Stimulated activated CD4-positive, alpha-beta T cell treated with anti-CD3 and anti-CD28 coated beads, Interleukin-4, amount 100 ng/mL, for 4 hours (primary cell): ENCODE results near the gene SLC6A20.

Experiments
- DNase-seq, 2 experiments: peaks; one replicate each; pipeline ENCODE4 v3.0.0-alpha.2; 2020

Gene SLC6A20

DNA sequence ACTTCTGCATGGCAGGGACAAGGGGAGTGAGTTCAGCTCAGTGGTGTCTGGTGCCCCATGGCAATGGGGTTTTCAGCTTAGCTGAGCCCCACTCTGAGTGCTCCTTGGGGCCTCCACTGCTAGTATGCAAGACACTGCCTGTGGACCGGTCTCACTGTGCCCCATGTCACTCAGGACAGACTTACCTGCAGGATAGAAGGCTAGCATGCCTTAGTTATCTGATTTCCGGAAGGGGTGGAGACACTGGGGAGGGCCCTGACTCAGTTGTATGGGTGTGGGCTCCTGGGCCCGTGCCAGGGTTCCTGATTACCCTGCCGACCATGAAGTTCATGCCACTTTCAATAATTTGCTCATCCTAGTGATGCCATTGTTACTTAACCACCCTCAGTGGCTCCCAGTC, 4.3 kb upstream of the SLC6A20 start:
- DNase-seq: no peak

DNA sequence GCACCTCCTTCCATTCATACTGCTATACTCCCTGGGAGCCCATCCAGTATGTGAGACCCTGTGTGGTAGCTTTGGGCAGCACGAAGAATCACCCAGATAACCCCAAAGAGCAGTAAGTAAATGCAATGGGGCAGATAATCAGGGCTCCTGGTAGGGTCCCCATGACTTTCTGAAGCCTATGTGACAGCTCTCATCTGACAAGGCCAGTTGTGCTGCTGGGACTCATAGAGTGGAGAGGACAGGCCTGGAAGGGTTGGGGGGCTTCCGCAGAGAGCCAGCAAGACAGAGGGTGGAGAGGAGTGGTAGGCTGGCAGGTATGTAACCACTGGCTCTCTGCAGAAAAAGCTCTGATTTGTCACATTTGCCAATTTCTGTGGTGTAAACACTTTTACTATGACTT, 3.2 kb upstream of the SLC6A20 start:
- no peak for DNase-seq

DNA sequence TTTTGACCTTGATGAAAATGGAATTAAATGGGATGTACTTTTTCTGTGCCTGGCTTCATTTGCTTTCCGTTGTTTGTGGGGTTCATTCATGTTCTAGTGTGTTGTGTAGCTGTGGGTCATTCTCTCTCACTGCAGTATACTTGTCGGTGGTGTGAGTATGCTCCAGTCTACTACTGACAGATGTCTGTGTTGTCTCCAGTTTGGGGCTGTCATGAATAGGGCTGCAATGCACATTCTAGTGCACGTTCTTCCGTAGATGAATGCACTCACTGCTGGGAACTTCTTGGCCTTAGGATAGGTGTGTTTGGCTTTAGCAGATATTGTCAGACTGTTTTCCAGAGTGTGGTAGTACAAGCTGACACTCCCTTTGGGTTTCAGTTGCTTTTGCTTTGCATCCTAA, 1.7 kb upstream of the SLC6A20 start:
- no peak for DNase-seq

DNA sequence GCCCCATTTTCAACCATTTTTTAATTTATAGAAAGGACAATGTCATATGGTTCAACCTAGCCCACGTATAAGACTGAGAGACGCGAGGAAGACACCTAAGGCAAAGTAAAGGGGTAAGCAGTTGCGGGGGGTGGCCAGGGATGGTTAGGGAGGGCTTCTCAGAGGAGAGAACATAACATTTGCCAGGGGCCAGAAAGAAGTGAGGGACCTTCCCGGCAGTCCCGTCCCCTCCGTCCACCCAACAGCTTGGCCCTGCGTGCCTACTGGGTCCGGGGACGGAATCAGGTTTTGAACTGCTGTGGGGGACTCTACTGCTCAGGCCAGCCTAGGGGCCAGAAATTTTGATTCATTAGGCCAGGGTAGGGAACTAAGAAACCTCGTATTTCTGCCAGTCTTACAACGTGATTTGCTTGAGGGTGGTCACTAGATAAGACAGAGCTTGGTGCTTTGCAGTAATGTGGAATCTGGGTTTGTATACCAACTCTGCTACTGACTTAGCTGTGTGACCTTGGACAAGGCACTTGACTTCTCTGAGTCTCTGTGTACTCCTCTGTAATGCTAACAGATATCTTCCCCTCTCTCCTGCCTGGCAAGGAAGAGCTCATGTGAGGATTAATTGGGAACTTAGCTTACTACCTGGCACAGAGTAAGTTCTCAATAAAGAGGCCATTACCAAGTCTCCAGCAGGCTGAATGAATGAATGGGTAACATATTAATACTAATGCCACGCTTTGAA, 734 bp upstream of the SLC6A20 start:
- no peak for DNase-seq

DNA sequence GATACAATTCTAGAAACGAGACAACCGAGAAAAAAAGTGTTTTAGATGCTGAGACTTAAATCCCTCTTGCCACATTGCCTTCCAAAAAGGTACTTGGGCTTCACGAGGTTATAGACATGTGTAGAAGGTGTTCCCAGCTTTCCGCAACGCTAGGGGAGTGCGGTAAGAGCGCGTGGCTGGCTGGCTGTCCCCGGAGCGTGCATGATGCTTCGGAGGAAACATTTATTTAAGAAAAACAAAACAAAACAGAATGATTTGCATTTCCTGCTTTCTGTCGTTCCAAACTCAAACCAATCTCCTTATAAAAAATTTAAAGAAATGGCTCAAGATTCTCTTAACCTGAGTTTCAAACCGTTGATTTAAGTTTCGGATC, 841 bp downstream of the SLC6A20 start:
- no peak for DNase-seq

DNA sequence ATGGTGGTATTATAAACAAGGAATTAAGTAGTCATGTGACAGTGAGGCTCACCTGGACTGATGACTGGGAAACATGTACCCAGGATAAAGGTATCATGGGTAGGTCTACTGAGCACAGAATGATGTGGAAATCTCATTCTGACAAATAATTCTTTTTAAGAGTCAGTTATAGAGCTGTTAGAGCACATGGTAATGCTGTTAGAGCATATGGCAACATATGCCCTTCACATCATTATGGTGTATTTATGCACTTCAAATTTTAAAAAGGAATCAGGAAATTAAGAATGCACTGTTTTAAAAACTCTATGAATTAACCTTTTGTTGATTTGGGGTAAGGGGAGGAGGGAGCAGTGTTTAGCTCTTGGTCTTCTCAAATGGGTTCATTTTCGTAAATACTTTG, 1.7 kb downstream of the SLC6A20 start:
- DNase-seq: no peak

DNA sequence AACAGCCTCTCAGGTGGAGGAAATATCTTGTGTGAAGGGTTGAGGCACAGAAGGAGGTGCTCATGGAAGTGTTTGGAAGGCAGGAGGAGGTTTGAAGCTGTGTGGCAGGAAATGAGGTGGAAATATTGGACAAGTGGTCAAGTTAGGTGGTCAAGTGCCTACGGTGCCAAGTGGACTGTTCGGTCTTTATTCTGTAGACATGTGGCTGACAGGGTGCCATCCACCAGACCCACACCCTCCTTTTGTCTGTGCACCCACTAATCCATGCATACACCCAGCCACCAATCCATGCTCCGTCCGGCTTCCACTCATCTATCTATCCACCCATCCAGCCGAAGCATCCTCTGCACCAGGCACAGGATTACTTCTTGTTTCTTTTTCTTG, 2.2 kb downstream of the SLC6A20 start:
- DNase-seq: no peak

DNA sequence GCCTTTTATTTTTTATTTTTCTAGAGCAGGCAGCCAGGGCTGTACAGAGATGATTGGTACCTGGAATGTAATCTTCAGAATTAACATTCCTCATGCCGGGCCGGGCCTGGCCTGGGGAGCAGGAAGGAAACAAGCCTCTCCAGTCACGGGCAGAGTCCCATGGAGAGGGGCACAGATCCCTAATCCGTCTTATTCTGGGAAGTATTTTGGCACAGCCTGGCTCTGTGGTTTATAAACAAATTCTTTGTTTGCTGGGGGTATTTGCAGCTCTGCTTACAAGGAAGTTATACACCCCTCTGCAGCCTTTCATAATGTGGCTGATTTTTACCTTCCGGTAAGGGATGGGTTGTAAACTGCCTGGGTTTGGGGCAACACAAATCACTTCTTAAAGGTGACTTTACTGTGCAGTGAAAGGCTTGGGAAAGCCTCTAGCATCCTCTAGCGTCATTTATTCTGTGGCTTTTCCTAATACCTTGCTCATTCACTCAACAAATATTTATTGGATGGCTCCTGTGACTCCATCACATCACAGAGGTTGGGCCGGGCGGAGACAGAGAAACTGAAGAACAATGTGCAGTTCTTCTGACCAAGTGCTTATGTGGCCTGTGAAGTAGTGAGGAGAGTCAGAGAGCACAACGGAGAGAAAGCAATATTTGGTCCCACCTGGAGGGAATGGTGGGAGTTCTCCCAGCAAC, 2.7 kb downstream of the SLC6A20 start:
- no peak for DNase-seq

DNA sequence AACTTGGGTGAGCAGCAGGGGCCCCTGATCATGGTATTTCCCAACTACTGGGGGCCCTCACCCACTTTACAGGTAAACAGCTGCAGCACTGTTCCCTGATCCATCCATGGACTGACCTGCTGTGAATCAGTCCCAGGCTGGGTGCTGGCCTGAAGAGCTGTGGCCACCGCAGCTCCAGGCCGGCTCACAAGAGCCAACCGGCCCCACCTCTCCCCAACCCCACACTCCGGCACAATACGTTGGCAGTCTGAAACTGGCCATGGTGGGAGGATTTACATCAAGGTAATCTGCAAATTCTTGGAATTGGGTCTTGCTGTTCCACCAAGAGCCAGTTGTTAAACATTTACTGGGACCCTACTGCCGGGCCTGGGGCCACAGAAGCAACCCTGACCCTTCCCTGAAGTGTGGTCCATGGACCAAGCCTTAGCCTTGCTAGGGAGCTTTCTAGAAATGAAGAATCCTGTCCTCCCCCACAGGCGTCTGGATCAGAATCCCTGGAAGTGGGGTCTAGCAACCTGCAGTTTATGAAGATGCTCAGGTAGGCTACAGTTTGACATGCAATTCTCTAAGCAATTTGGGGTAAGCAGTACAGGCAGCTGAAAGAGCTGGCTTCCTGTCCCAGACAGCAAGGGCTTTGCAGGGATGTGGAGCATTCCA, 3.7 kb downstream of the SLC6A20 start:
- no peak for DNase-seq

DNA sequence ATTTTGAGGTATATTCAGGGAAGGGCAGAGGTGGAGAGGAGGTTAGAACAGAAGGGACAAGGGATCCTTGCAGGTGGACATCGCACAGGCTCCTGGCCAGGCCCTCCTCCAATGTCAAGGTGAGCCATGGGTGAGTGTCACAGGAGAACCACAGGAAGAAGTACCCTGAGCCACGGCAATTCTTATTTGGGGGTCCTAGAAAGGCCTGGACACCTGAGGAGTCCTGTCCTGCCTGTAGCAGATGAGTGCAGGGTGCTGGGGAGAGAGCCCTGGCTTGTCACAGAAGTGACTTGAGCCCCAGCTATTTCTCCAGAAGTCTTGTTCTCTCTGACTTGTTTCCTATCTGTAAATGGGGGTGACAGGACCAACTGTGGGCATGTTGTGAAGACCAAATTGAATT, 4.3 kb downstream of the SLC6A20 start:
- DNase-seq: no peak

DNA sequence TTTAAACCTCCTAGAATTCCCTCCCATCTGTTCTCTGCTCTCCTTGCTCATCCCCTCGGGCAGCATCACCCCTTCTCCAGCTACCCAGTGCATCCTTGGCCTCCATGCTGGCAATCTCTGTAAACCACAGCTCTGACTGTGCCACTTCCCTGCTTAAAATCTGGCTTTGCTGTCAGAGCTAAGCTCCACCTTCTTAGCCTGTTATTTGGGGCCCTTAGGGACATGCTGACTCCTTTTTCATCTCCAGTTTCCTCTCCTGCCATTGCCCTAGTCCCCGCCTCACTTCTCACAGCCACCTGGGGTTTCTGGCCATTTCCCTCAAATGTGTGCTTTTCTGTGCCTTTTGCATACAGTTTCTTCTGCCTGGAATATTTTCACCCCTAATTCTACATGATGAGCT, 5.7 kb downstream of the SLC6A20 start:
- no peak for DNase-seq

DNA sequence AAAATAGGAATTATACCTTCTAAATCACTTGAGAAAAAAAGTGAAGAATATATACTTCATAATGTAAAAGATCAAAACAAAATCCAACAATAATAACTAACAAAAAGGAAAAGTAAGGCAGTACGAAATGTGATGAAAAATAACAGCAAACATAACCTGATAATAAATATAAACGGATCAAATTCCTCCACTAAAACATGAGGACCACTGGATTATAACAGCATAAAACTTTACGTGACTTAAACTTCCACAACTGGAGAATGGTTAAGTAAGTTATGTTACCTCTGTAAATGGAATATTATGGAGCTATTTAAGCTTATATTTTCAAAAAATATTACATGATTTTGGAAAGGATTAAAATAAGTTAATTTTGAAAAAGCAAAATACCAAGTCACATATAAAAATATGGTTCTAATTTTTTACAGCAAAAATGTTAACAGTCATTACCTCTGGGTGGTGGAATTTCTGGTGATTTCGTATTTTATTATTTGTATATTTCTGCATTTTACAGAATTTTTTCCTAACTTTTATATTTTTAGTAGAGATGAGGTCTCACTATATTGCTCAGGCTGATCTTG, 7.0 kb downstream of the SLC6A20 start:
- no peak for DNase-seq

DNA sequence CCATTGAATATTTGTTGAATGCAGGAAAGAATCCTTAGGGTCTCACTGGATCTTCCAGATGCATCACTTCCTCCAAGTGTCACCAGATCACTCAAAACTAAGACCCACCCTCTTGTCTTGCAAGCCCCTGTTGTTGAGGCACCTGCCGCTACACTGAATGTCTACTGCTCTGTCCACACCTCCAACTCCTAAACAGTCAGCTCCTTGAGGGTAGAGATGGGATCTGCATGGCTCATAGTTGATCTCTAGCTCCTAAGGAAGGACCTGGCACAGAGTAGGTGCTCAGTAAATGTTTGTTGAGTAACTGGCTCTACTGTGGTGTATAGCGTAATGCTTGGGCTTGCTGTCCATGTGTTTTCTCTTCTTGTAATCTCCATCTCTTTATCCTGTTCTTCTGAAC, 8.8 kb downstream of the SLC6A20 start:
- DNase-seq: no peak

DNA sequence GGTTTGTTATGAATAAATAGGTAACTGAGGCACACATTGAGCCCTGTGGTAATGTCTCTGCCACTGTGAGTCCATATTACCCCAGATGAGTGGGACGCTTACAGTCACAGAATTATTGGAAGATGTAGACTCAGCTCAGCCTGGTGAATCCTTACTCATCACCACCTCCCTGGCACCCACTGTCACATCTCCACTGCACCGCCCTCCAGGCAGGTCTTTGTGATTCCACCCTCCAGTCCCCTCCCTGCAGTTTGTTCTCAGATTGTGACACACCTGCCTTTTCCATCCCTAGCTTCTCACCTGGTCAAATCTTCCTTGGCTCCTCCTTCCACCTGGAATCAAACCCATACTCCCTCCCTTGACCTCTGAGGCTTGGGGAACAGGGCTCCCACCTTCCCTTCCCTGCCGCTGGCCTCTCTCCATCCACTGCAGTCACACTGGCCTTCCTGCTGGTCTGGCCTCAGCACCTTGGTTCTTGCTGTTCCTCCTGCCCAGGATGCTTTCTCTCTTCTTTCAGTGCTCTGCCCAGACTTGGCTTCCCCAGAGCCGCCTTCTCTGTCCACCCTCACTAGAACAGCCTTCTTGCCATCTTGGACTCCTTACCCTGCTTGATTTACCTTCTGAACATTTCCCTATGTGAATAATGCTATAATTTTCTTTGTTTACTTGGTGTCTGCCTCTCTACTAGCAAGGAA, 9.4 kb downstream of the SLC6A20 start:
- DNase-seq: no peak

DNA sequence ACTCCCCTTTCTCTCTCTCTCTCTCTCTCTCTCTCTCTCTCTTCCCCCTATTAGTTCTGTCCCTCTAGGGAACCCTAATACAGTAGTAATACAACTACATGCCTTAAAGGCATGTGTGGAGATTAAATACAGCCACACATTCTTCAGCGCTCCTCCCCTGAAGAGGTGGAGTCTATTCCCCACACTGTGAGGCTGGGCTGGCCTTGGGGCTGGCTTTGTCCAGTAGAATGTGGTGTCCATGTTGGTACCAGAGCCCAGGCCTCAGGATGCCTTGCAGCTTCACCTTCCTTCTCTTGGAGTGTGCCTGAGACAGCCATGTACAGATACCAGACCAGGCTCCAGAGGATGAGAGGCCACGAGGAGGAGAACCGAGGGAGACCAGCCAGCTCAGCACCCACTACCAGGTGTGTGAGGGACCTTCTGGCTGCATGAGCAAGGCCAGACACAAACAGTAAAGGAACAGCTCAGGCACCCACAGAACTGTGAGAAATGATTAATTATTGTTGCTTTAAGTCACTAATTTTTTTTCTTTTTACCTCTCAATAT, 10.7 kb downstream of the SLC6A20 start:
- DNase-seq: no peak

DNA sequence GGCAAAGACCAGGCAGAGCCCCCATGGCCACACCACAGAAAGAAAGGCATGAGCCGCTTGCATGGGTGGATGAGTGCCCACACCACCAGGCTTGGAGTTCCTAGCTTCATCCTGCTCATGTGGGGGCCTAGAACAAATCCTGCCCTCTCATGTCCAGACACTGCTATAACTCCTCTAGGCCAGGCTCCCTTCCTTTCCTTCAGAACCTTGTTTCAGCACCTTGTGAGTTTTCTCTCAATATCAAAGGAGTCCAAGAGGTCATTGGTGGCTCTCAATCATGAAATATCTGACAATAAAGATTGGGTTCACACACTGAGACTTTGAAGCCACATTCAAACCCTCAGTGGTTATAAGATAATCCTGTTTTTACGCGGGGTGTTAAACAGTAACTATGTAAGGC, 12.7 kb downstream of the SLC6A20 start:
- DNase-seq: no peak

DNA sequence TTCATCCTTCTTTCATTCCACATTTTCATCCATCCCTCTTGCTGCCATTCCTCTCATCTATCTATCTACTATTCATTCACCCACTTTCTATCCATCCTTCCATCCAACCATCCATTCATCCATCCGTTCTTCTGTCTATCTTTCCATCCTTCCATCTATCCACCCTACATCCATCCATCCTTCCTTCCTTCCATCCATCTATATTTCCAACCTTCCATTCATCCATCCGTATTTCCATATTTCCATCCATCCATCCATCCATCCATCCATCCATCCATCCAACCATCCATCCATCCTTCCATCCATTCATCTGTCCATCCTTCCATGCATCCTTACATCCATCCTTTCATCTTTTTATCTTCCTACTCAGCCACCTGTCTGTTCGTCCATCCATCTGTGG, 14.0 kb downstream of the SLC6A20 start:
- DNase-seq: no peak

DNA sequence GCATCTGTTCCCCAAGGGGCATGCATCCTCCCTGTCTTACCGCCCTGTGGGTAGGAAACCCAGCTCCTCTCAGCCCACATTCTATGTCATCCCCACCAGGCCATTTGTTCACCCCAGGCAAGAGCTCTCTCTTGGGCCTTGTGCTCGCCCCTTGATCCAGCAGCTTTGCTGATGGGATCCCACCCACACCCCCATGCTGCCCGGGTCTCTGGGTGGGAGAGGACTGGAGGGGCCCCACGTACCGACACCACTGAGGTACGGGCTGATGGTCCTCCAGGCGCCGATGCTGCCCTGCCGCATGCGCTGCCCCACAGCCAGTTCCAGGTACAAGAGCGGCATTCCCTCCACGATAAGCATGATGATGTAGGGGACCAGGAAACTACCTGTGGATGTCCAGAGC, 14.5 kb downstream of the SLC6A20 start:
- DNase-seq: no peak

DNA sequence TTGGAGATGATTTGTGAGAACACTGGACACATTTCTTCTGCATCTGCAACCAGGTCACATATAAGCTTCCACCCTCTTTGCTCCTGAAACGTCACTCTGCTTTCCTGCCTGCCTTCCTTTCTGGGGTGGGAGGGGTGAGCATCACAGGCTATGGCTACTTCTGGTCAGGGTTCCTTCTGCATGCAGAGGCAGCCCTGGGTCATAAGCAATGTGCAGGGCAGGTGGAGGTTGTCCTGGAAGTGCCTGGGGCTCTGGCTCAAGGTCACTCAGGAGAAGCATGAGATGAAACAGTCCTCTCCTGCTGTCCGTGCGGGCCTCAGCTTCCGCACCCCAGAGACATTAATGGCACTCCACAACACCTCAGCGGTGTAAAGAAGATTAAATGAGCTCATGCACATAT, 15.1 kb downstream of the SLC6A20 start:
- DNase-seq: no peak

DNA sequence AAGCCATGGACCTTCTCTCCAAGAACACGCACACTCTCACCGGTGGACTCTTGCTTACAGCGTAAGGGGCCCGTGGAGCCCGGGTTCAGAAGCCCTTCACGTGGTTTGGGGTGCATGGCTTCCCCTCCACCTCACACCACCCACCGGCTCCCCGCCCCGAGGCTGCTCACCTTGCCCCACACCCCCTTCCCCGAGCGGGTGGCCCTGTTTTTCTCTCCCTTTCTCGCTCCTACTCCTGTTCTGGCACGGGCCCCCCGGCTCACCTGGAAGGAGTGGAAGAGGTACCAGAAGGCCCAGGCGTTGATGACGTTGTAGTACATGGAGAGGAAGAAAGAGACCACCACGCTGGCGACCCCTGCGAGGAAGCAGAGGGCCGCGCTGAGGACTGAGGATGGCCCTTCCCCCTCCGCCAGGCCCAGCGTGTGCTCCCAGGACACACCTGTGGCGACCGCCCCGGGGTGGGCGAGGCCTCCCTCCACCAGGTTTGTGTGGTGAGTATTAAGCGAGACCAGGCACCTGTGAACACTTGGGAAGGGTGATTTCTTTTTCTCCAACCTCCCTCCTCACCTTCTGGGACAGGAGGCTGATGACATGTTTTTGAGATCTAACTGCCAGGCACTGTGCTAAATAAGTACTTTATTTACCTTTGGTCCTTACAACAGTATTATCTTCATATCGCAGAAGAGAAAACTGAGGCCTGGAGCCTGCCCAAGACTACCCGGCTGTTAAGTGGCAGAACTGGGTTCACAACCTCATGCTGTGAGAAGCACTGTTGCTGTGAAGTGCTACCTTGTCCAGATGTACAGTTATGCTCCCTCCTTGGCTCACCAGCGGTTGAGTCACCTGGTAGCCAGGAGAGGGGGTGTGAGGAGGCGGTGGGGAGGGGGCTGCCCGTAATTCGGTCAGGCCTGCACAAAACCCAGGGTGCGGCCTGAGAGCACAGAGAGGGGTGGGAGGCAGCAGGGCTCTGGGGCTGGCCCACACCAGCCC, 16.3 kb downstream of the SLC6A20 start:
- DNase-seq: no peak

DNA sequence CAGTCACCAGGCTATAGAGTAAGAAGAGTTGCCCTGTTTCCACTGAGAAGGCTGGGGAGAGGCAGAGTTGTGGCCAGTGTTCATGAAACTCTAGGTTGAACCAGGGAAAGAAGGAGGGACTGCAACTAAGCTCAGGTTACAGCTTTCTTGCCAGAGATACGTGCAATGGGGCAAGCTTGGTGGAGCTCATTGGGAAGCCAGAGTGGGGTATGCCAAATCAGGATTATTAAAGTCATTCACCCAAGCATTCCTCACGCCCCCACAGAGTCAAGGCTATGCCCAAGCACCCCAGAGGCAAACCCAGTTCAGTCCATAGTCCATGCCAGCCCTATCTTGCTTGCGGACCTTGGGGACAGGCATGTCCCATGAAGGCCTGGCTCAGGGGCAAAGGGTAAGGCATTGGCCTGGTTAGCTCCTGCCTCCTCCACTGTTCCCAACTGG, 17.6 kb downstream of the SLC6A20 start:
- no peak for DNase-seq
